HFFc6 (cell line): ENCODE data around the gene ZNF778. TPM values are rescaled to one million over a fixed set of nuclear protein-coding genes. Genes with fewer than 3 reads are reported as not detected.
"Not testable (repeated sequence)": the region's sequence is repeated elsewhere in the genome, so short reads cannot be mapped to it uniquely, and the experiment has no call there.

Experiments
- DNase-seq: peaks from one replicate; pipeline ENCODE4 v3.0.0-alpha.2; 2018
- H3K27ac Mint-ChIP-seq: 2 replicates; pipeline ENCODE4 v1.8.0; 2020; ENCODE audit warnings: mild to moderate bottlenecking, mixed read lengths
- H3K27me3 Mint-ChIP-seq: 2 replicates; pipeline ENCODE4 v1.8.0; 2021; ENCODE audit warnings: mild to moderate bottlenecking, moderate library complexity, mixed read lengths; ENCODE audit not compliant: insufficient read depth
- H3K36me3 Mint-ChIP-seq: 2 replicates; pipeline ENCODE4 v1.8.0; 2021; ENCODE audit warnings: low read depth, mixed read lengths
- H3K4me1 Mint-ChIP-seq: 2 replicates; pipeline ENCODE4 v1.8.0; 2020; ENCODE audit warnings: low read depth, mixed read lengths
- H3K4me3 Mint-ChIP-seq: 2 replicates; pipeline ENCODE4 v1.8.0; 2020; ENCODE audit warnings: mild to moderate bottlenecking, moderate library complexity, mixed read lengths
- H3K9me3 Mint-ChIP-seq: 2 replicates; pipeline ENCODE4 v1.8.0; 2020; ENCODE audit warnings: mild to moderate bottlenecking, mixed read lengths
- CTCF ChIP-seq: fragments of 200-600 bp; sonication (generic); IDR thresholded peaks from 2 replicates; pipeline ENCODE4 v1.5.0; 2021; ENCODE audit warnings: antibody characterized with exemption, mild to moderate bottlenecking
- total RNA-seq, 6 experiments: library from RNA; stranded (reverse); fragmentation: NEBNext Ultra II Directional; extraction: Animal tissue kit (Norgen Biotek cat#: 25700); gene quantifications; 2 replicates in 1 of 6; 3 replicates in 5 of 6; pipeline ENCODE4 v1.2.3, GENCODE V29; 2021

Gene ZNF778
- total RNA-seq, 6 experiments from 2014 or later: 6.8 to 8.1 (median 7.5) TPM

DNA sequence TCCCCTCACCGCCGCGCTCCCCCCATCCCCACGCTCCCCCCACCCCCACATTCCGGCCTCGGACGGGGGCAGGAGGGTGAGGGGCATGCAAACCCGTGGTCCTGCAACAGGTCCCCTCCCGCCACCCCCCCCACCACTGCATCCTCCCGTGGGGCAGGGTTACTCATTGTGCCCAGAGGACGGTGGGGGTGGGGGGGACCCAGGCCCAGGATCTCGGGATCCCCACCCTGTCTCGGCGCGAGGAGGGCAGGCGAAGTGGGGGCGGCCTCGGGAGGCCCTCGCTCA is 25.7 kb upstream of the ZNF778 start:
- no peaks in the 10 kb centered on the region for H3K4me1 Mint-ChIP-seq
- H3K9me3 Mint-ChIP-seq: no peaks in the 10 kb centered on the region
- no peaks in the 10 kb centered on the region for H3K36me3 Mint-ChIP-seq
- no peak overlapping the region for H3K4me3 Mint-ChIP-seq
- peaks cover 4% of the 10 kb centered on the region for H3K27me3 Mint-ChIP-seq
- no peak for DNase-seq
- no peak for TF ChIP-seq CTCF
- H3K27ac Mint-ChIP-seq: no peak overlapping the region

- not testable (repeated sequence) for H3K36me3 Mint-ChIP-seq, H3K4me3 Mint-ChIP-seq, H3K27ac Mint-ChIP-seq, H3K4me1 Mint-ChIP-seq, H3K9me3 Mint-ChIP-seq, H3K27me3 Mint-ChIP-seq
- DNase-seq: peak; percentile 43
- 0 out of 2 replicates have a peak, but pooled peaks have one; percentile 11 for TF ChIP-seq CTCF
These were observed 25.1 kb upstream of the ZNF778 start for GRCh38 chr16:89192186-89192955.

- H3K36me3 Mint-ChIP-seq: no peaks in the 10 kb centered on the region
- DNase-seq: no peak
- peaks cover 2% of the 10 kb centered on the region for H3K27me3 Mint-ChIP-seq
- no peak for TF ChIP-seq CTCF
- H3K4me3 Mint-ChIP-seq: no peak overlapping the region
- no peak overlapping the region for H3K27ac Mint-ChIP-seq
- H3K9me3 Mint-ChIP-seq: no peaks in the 10 kb centered on the region
- no peaks in the 10 kb centered on the region for H3K4me1 Mint-ChIP-seq
These were observed 24.4 kb upstream of the ZNF778 start for GRCh38 chr16:89192956-89193575.

DNA sequence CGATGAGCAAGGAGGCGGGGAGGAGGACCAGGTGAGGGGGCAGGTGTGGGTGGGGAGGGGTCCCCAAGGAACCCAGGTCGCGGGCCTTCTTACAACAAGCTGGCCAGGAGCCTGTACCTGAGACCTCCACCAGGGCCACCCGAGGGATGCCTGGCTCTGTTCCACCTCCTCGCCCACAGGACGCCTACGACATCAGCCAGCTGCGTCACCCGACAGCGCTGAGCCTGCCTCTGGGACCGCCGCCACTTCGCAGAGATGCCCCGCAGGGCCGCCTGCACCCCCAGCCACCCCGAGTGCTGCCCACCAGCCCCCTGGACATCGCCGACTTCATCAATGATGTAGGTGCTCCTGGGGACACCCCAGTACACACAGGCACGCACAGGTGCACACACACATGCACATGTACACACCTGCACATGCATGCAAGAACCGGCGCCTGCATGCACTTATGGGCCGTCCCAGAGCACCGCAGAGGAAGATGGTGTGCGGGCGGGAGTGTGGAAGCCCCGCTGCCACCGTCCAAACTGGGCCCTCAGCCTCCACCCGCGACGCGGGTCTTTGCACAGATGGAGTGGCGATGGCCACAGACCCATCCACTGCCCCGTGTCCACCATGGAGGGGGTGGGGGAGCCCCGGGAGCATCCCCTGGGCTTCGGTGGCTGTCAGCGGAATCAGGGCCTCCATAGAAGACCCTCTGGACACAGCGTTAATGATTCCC is 23.8 kb upstream of the ZNF778 start:
- Mint-ChIP-seq H3K27me3 (no peaks in the 10 kb centered on the region; the same call in 1 of the 2 replicates), H3K4me1 (no peaks in the 10 kb centered on the region), H3K9me3 (no peaks in the 10 kb centered on the region), H3K4me3 (no peak overlapping the region), H3K27ac (no peak overlapping the region), H3K36me3 (no peaks in the 10 kb centered on the region)
- TF ChIP-seq CTCF: no peak
- DNase-seq: no peak

DNA sequence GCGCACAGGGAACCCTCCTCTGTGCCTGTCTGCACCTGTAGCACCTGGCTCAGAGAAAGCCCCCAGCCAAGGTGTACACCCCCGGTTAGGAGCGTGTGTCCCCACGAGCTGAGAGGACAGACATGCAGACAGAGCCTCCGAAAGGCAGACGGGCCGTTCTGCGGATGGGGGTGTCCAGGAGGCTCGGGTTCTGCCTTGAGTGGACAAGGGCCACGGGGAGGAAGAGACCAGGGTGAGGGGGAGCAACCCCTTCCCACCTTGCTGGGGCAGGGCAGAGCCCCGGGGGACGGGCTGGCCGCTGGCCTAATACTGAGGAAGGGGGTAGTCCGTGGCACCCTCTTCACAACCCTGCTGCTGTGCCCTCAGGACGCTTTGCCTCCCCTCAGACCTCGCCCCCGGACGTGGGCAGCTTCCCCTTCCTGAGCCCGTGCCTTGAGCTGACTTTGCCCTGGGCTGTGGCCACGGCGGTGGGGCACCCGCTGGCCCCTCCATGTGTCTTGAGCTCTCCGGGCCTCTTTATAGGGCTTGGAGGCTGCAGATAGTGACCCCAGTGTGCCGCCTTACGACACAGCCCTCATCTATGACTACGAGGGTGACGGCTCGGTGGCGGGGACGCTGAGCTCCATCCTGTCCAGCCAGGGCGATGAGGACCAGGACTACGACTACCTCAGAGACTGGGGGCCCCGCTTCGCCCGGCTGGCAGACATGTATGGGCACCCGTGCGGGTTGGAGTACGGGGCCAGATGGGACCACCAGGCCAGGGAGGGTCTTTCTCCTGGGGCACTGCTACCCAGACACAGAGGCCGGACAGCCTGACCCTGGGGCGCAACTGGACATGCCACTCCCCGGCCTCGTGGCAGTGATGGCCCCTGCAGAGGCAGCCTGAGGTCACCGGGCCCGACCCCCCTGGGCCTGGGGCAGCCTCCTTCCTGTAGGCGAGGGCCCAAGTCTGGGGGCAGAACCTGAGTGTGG is 22.9 kb upstream of the ZNF778 start:
- Mint-ChIP-seq H3K27ac (no peak overlapping the region), H3K4me3 (no peak overlapping the region), H3K27me3 (no peaks in the 10 kb centered on the region), H3K4me1 (no peaks in the 10 kb centered on the region), H3K9me3 (no peaks in the 10 kb centered on the region), H3K36me3 (no peaks in the 10 kb centered on the region)
- TF ChIP-seq CTCF: no peak
- no peak for DNase-seq
